Adipose tissue (tissue), 3 donors: ENCODE results near the gene DLG2. TPM values are rescaled to one million over a fixed set of nuclear protein-coding genes. Genes with fewer than 3 reads are reported as not detected.

Source experiments
- H3K27ac ChIP-seq: one replicate; pipeline ENCODE4 v1.5.1; 2013; ENCODE audit warnings: low read depth, low read length
- WGBS, 3 donors: extraction: QIAGEN DNeasy Blood & Tissue Kit; methylation state at CpG; one replicate each; pipeline ENCODE4 v1.1.7; 2013; 5-methylcytosine and 5-hydroxymethylcytosine counted together
- polyA plus RNA-seq, 3 donors: library from polyadenylated mRNA; stranded (reverse); fragments of 200-250 nt; gene quantifications; one replicate each; pipeline ENCODE4 v1.2.3, GENCODE V29; 2013
- donor health status: healthy with polysubstance abuse.
- donor health status: Bipolar disorder and iron deficiency.
- donor health status: healthy.

The DLG2 gene
- polyA plus RNA-seq, 3 donors, result 0.51 to 1.7 (median 0.91) TPM

DNA sequence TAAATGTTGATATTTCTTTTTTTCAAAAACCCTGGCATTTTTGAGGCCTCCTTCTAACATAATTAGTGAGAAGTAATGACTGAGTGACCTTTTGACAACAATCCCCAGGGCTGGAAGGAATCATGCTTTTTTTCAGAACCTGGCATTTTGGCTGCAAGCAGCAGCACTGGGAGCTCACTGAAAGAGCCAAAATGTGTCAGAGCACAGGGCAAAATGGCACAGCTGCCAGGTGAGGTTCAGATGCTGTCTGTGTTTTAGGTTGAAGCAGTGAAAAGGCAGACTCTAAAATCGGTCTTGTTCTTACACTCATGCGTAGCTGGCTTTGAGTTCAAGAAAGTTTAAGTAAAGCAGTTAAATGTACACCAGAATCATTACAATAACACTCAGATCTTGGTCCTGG lies 1063.8 kb downstream of the DLG2 start:
- 72 to 82% (median 80%) methylated on average over 2 of the region's 2 CpGs for WGBS, 3 donors
- no peak overlapping the region for H3K27ac ChIP-seq

DNA sequence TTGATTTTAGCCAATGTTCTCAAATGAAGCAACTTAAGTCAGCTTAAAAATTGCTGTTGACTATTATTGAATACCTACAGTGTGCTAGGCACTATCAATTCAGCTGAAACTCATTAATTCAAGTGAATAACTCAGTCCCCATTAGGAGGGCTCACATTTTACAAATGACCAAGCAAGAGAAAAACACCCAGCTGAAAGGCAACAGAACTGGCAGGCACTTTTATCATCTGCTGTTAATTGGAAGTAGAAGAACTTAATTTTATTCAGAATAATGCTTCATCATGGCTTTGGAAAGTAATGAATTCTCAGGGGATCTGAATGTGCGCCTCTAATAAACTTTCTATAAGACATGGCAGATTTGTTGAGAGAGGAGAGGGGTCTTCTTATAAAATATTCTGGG lies 1066.9 kb downstream of the DLG2 start:
- WGBS, 3 donors, result 89 to 100% (median 95%) methylated on average over 1 of the region's 1 CpG
- no peak overlapping the region for H3K27ac ChIP-seq

DNA sequence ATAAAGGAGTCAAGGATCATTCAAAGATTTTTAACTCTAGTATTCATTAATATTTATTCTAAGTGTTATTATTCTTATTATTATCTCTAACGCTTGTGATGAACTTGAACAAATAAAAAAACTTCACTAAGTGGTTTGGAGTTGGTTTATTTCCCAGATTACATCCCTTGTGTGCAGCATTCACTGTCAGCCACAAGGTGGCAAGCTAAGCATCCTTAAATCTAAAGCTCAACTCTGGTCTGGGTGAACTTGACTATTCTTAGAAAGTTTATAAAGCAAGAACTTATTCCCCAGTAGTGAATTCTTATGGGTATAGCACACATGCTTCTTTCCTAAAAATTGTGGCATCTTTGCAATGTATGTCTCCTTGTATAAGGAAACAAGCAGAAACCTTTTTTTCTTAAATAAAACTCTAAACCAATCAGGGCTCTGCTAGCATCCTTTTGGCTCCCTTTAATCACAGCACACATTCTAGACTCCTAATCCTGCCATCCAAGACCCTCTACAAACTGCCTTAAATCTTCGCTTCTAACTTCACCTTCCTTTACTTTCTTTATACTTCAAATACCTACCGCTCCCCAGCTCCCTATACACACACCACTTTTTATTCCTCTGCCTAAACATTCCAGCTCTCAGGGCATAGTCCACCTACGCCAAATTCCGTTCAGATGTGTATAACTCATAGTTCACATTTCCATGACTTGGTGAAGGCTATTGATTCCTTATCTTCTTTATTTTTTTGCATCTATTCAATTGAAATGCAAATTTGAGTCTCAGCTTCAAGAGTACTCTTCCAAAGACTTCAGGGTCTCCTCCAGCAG lies 1068.8 kb downstream of the DLG2 start:
- WGBS, 3 donors, result 28 to 63% (median 60%) methylated on average over 5 of the region's 5 CpGs
- no peak overlapping the region for H3K27ac ChIP-seq

DNA sequence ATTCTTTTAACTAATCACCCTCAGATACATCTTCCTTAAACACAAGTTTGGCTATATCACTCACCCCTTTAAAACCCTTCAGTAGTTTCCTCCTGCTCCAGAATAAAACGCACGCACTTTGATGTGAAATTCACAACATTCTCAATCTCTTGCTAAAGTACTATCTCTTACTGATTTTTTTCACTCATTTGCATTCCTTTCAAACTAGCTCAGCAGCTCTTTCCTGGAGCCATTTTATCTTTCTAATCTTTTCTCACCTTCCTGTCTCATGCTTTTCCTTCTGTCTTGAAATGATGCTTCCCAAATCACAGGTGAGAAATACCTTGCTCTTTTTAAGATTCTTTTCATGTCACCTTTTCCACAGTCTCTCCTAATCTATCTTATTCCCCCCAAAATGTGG lies 1074.4 kb downstream of the DLG2 start:
- no peak overlapping the region for H3K27ac ChIP-seq
- WGBS, 3 donors, result 37 to 71% (median 63%) methylated on average over 2 of the region's 2 CpGs

DNA sequence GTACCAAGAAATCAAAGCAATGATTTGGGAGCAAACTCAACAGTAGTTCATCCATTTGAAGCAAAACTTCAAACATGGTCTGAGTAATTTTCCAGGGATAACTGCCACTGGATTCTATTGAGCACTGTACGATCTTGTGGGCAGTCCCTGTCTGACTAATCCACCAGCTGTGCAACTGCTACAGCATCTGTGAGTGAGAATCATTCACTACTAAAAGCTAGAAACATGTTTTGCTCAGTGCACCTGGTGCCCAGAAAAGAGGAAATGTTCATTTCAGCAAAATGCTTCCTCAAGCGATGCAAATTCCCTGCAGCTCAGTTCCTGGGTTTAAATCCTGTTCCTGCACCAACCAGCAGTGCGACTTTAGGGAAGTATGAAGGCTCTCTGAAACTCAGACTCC lies 1077.9 kb downstream of the DLG2 start:
- H3K27ac ChIP-seq, result no peak overlapping the region
- WGBS, 3 donors, result 41 to 70% (median 50%) methylated on average over 3 of the region's 3 CpGs

DNA sequence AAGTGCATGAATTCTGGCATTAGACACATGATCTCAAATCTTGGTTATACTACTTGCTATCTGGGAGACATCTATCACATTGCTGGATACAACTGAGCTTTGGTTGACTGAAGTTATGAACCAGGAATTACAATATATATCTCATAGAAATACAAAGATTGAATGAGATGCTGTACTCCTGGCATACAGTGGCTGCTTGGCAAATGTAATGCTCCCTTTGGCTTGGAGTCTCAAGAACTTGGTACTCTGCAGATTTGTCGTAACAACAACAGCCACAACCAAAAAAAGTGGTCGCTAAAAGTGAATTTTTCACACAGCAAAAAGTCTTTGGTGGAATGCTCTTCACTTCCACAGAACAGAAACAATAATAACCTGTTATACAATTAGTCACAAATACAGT lies 1082.6 kb downstream of the DLG2 start:
- 91 to 93% (median 92%) methylated on average over 2 of the region's 2 CpGs for WGBS, 3 donors
- no peak overlapping the region for H3K27ac ChIP-seq

DNA sequence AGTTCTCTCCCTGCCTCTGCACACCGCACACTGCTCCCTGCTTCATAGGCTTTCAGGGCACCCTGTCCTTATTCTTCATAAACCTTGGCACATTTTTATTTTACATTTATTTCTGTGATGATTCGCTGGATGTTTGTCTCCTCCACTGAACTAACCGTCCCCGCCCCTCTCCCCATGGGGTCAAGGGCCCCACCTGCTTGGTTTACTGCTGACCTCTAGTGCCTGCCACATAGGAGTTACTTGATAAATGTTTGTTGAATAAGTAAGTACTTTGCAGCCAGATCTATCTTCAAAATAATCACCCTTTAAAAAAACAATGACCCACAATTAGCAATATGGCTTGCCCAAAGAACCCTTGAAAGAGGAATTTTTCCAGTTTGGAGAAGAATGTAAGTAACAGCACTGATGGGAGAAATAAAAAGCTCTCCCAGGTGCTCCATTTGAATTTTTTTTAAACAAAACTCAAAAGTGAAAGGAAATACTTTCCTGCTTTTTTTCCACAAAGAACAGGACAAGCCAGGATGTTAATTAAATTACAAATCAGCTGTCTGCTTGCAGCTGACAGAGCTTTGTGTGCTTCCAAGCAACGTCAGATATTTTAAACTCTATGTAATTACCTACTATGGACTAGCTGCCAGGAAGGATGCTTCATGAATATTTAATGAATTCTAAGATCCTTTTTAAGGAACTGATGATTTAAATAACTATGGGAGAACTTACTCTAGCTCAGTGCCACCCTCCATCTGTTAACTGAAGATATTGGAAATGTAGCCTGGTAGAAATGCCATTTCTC lies 1083.6 kb downstream of the DLG2 start:
- WGBS, 3 donors, result 37 to 55% (median 54%) methylated on average over 5 of the region's 5 CpGs

DNA sequence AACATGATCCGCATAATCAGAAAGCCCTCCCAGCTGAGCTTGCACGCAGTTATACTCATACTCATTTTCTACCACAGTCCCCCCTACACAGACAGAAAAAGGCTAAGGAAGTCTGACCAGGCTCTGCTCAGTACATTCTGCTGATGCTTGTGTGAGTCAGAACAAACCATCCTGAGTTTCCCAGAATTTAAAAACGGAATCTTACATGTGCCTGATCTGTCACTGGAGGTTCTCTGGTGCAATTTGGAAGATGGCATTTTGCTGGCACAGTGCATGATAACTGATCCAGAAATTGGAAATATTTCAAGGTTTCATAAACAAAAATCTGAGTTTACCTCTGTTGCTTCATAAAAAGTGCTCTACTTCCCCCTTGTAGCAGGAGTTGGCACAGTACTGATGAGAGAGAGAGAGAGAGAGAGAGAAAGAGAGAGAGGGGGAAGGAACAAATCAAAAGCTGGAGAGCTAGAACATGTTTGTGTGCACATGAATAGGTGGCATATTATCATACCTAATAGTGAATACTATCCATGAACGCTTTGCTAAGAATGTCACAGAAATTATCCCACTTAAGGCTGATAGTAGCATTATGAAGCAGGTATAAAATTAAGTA lies 1085.3 kb downstream of the DLG2 start:
- H3K27ac ChIP-seq, result no peak overlapping the region
- 70 to 76% (median 76%) methylated on average over 4 of the region's 4 CpGs for WGBS, 3 donors

More for the DNA sequence above, 1083.6 kb downstream of the DLG2 start:
- H3K27ac ChIP-seq, result no peak overlapping the region

DNA sequence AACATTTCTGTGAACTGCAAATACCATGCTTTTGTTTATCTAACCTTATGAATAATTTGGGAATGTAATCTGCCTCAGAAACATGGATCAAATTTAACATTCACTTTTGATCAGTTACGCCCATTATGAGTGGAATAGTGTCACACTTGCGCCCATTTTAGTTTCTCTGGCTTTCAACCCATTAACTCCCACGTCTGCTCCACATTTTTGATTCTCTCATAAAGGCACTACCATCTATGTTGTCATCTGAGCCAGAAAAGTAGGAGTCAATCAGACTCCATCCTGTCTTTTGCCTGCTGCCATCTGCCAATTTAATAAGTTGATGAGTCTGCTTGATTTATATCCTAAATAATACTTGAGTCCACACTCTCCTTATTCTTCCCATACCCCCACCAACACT lies 1090.7 kb downstream of the DLG2 start:
- 85 to 91% (median 85%) methylated on average over 3 of the region's 3 CpGs for WGBS, 3 donors
- no peak overlapping the region for H3K27ac ChIP-seq

DNA sequence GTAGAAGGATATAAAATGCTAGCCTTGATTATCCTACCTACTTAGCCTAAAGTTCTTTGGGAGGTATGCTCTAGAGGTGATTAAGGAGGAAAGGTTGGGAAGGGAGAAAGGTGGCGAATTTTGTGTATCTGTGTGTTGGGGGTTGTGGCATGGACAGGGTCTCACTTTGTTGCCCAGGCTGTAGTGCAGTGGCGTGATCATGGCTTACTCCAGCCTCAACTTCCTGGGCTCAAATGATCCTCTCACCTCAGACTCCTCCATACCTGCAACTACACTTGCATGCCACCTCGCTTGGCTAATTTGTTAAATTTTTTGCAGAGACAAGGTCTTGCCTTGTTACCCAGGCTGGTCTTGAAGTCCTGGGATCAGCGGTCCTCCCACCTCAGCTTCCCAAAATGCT lies 1094.8 kb downstream of the DLG2 start:
- H3K27ac ChIP-seq, result no peak overlapping the region
- 86 to 90% (median 89%) methylated on average over 4 of the region's 4 CpGs for WGBS, 3 donors

DNA sequence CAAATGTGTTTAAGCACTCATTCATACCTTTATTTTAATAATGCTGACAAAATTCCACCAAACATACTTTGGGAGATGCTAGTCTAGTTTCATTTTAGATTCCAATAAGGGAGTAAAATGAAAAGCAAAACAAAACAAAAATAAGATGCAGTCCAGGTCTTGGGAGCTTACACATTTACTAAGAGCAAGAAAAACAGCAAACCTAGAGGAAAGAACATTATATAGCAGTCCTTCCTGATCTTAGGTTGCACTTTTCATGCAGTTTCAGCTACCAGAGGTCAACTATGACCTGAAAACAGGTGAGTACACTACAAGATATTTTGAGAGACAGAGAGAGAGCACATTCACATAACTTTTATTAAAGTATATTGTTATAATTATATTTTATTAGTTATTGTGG lies 1100.9 kb downstream of the DLG2 start:
- H3K27ac ChIP-seq, result no peak overlapping the region

DNA sequence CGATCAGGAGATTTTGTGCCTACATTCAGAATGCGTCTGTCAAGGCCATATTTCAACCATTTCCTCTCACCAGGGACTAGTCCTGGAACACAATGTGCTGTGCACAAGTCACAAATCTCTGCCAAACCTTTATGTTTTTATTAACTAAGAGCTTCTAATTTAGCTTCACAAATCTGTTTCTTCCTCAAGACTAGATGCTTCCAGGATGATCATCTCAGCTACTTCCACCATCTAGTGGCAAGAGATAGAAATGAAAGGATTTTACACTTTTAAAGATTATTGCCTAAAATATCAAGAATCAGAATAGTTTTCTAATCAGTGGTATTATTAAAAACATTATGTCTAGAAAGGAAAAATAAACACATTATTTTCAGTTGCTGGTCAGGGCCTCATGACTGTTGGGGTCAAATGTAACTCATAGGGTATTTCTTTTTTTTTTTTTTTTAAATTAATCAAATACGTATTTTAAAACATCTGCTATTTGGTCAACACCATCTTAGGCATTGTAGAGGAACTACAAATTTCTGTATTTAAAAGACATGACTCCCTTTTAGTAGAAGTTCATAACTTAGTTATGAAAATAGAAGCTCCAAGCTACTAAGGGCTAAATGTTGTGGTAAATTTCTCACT lies 1102.6 kb downstream of the DLG2 start:
- WGBS, 3 donors, result 44 to 59% (median 50%) methylated on average over 3 of the region's 3 CpGs
- H3K27ac ChIP-seq, result no peak overlapping the region

DNA sequence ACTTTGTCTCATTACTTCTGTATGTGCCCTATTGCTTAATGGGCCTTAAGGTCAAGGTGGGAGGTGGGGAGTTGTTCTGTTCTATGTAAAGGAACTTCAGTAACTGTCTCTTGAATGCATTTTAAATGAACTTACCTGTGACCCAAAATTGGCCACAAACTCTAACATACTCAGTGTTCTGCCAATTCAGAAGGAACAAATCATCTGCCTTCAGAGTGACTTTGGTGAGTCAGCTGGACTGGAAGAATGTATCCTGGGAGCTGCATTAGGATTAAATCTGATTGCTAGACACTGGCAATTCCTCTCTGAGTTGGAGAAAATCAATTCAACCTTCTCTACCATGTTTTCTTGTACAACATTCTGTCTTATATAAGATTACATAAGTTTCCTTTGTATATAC lies 1104.8 kb downstream of the DLG2 start:
- H3K27ac ChIP-seq, result no peak overlapping the region

DNA sequence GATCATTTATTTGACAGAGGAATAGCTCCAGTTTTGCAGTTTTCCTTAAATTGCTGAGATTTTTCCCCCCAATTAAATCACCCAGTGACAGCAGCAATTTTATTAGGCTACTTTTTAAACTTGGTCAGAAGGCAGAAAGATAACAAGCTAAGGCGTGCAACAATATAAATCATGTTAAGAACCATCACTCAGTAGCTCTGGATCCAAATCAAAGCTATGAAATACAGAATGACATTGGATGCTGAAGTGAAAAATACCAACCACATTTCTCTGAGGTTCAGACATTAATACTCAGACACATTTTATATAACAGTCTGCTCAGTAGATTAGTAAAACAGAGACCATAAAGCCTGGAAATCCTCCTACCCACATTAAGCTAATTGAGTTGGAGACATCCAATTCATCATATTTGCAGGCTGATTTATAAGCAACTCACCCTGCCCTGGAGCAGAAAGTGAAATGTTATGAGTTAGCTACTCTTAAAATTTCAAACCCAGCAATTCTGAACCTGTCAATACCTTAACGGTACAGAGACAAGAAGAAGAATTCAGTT lies 1108.4 kb downstream of the DLG2 start:
- 57 to 73% (median 71%) methylated on average over 2 of the region's 2 CpGs for WGBS, 3 donors
- H3K27ac ChIP-seq, result no peak overlapping the region

DNA sequence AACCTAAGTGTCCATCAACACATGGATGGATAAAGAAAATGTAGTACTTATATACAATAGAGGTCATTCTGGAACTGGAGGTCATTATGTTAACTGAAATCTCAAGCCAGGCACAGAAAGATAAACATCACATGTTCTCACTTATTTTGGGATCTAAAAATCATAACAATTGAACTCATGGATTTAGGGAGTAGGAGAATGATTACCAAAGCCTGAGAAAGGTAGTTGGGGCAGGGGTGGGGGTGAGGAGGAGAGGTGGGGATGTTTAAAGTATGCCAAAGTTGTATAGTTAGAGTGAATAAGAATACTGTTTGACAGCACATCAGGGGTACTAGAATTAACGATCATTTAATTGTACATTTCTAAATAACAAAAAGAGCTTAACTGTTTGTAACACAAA lies 1112.7 kb downstream of the DLG2 start:
- no peak overlapping the region for H3K27ac ChIP-seq
- WGBS, 3 donors, result 74 to 83% (median 81%) methylated on average over 1 of the region's 1 CpG

DNA sequence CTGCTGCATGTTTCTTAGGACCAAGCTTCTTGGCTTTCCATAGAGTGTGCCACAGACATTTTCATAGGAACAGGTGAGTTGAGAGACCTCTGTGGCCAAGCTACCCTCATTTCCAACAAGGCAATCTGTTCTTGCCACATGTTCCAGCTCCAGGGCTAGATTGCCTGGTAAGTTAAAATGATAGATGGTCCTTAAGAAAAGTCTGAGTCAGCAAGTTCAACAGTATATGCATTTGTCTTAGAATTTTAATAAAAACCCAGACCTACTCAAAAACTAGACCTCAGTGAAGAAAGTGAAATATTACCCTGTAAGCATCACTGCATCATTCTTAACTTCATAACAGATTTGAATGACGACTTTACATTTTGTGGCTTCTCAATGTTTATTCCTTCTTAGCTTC lies 1123.6 kb downstream of the DLG2 start:
- WGBS, 3 donors, result 61 to 78% (median 62%) methylated on average over 1 of the region's 1 CpG
- no peak overlapping the region for H3K27ac ChIP-seq

DNA sequence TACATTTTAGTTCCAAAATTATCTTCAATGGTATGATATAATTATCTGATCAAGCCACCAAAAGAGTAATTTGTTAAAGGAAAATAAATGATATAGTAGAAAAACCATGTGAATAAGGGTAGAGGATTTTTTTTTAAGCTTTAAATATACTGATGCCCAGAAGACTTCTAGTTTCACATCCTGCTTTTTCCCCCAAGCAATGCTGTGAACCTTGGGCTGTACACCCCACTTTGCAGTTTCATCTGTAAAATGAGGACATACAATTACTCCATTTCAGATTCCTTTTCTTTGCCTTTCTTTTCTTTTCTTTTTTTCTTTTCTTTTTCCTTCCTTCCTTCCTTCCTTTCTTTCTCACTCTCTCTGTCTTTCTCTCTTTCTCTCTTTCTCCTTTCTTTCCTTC lies 1125.4 kb downstream of the DLG2 start:
- H3K27ac ChIP-seq, result no peak overlapping the region

DNA sequence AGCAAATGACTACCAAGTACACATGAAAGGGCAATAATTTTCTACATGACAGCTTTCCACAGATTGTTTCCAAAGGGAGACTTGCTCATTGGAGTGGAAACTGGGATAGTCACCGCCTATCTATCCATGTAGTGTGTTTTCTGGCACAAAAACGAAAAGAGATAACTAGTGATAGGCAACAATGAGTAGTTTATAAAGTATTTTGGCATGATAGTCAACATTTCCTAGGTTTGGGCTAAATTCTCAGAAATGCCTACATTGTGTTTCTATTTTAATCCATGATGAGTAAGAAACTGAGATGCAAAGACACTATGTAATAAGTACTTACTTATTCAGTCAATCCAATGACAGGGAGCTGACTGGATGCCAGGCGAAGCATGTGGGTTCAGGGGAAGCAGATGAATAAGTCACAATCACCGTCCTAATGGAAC lies 1129.1 kb downstream of the DLG2 start:
- H3K27ac ChIP-seq, result no peak overlapping the region
- 59 to 72% (median 60%) methylated on average over 4 of the region's 4 CpGs for WGBS, 3 donors

DNA sequence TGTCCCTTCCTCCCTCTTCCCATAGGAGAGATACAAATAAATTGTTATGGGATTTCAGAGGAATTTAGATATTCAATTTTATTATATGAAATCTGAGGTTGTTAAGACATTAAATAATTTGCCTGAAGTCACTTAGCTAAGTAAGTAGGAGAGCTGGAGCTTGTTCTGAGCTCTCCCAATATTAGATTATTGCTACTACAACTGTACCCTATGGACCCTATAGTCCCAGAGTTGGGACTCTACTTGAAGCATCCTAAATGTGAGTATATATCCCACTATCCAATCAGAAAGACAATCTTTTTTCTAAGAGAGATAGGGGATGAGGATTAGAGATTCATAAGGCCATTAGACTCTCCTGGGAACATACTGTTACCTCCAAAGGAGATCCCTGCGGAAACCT lies 1130.0 kb downstream of the DLG2 start:
- WGBS, 3 donors, result 45 to 100% (median 52%) methylated on average over 1 of the region's 1 CpG
- no peak overlapping the region for H3K27ac ChIP-seq
